NB4 (cell line): ENCODE data around the gene PCP4.

Experiments used
- CTCF ChIP-seq: IDR thresholded peaks from one replicate; pipeline ENCODE4 v1.5.1; 2012; ENCODE audit warnings: low read depth, low read length
- MAX ChIP-seq: IDR thresholded peaks from 2 replicates; pipeline ENCODE4 v1.6.1; 2011; ENCODE audit warnings: low read depth, low read length

GRCh38 chr21:39873687-39874086 lies 6.4 kb downstream of the PCP4 start:
- TF ChIP-seq MAX = no peak
- no peak for TF ChIP-seq CTCF
